Measurements from ENCODE around the gene SVOP.

The SVOP gene

DNA sequence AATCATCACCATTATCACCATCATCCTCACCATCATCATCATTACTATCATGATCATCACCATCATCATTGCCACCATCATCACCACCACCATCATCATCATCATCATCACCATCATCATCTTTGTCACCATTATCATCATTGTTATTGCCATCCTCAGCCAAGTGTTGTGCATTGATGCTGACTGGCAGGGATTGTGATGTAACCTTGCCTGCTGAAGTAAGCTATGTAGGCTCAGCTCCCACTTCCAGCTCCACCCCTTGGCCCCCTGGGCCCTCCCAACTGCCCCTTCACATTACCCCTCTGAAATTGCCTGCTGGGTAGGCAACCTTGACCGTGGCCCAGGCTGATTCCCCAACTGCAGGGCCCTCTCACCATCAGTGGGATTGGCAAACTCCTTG, 37.6 kb downstream of the SVOP start:
- no peaks in the 10 kb centered on the region for H3K36me3 ChIP-seq (ENCODE audit: low read length)
- H3K9ac ChIP-seq (ENCODE audit: low read length), result no peak overlapping the region
- TF ChIP-seq, protein P1, sequence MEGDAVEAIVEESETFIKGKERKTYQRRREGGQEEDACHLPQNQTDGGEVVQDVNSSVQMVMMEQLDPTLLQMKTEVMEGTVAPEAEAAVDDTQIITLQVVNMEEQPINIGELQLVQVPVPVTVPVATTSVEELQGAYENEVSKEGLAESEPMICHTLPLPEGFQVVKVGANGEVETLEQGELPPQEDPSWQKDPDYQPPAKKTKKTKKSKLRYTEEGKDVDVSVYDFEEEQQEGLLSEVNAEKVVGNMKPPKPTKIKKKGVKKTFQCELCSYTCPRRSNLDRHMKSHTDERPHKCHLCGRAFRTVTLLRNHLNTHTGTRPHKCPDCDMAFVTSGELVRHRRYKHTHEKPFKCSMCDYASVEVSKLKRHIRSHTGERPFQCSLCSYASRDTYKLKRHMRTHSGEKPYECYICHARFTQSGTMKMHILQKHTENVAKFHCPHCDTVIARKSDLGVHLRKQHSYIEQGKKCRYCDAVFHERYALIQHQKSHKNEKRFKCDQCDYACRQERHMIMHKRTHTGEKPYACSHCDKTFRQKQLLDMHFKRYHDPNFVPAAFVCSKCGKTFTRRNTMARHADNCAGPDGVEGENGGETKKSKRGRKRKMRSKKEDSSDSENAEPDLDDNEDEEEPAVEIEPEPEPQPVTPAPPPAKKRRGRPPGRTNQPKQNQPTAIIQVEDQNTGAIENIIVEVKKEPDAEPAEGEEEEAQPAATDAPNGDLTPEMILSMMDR (IDR thresholded peaks at IDR 0.05; ENCODE audit: insufficient read depth, low read length, poor library complexity, severe bottlenecking), result no peak
- TF ChIP-seq EZH2phosphoT487 (conservative IDR thresholded peaks at IDR 0.05; ENCODE audit: low read length), result no peak
- no peak overlapping the region for H2AFZ ChIP-seq (ENCODE audit: low read depth, low read length, severe bottlenecking)
- no peaks in the 10 kb centered on the region for H3K27me3 ChIP-seq (ENCODE audit: low read length)
- no peaks in the 10 kb centered on the region for H3F3A ChIP-seq (ENCODE audit: insufficient read depth)
- H4K20me1 ChIP-seq (ENCODE audit: low read depth, low read length), result no peaks in the 10 kb centered on the region
- no peaks in the 10 kb centered on the region for H3K9me2 ChIP-seq (replicated peaks; ENCODE audit: insufficient read depth, low read length)
- H3K9me3 ChIP-seq (ENCODE audit: insufficient read depth, low read length), result no peaks in the 10 kb centered on the region
- H3K79me2 ChIP-seq (ENCODE audit: insufficient read depth, low read length), result no peaks in the 10 kb centered on the region
- no peak overlapping the region for H3K4me3 ChIP-seq (ENCODE audit: insufficient read depth, low read length, poor library complexity, severe bottlenecking)
- no peak overlapping the region for H3K4me2 ChIP-seq (ENCODE audit: low read depth, low read length, poor library complexity, severe bottlenecking)
- H3K27ac ChIP-seq (ENCODE audit: low read depth, low read length), result no peak overlapping the region

DNA sequence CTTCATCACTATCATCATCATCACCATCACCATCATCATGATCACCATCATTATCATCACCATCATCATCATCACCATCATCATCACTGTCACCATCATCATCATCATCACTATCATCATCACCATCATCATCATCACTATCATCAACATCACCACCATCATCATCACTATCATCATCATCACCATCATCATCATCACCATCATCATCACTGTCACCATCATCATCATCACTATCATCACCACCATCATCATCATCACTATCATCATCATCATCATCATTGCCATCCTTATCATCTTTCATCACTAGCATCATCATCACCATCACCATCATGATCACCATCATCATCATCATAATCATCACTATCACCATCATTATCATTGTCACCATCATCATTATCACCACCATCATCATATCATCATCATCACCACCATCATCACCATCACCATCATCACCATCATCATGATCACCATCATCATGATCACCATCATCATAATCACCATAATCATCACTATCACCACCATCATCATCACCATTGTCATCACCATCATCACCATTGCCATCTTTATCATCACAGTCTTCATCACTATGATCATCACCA, 38.1 kb downstream of the SVOP start:
- no peaks in the 10 kb centered on the region for H3K36me3 ChIP-seq (ENCODE audit: low read length)
- no peaks in the 10 kb centered on the region for H3K9me3 ChIP-seq (ENCODE audit: insufficient read depth, low read length)
- TF ChIP-seq EZH2phosphoT487 (conservative IDR thresholded peaks at IDR 0.05; ENCODE audit: low read length), result no peak
- TF ChIP-seq, protein P1 (IDR thresholded peaks at IDR 0.05; ENCODE audit: insufficient read depth, low read length, poor library complexity, severe bottlenecking), result no peak
- H3K4me2 ChIP-seq (ENCODE audit: low read depth, low read length, poor library complexity, severe bottlenecking), result no peak overlapping the region
- no peaks in the 10 kb centered on the region for H4K20me1 ChIP-seq (ENCODE audit: low read depth, low read length)
- H3K27me3 ChIP-seq (ENCODE audit: low read length), result no peaks in the 10 kb centered on the region
- H2AFZ ChIP-seq (ENCODE audit: low read depth, low read length, severe bottlenecking), result no peak overlapping the region
- H3F3A ChIP-seq (ENCODE audit: insufficient read depth), result no peaks in the 10 kb centered on the region
- no peaks in the 10 kb centered on the region for H3K79me2 ChIP-seq (ENCODE audit: insufficient read depth, low read length)
- H3K9ac ChIP-seq (ENCODE audit: low read length), result no peak overlapping the region
- H3K4me3 ChIP-seq (ENCODE audit: insufficient read depth, low read length, poor library complexity, severe bottlenecking), result no peak overlapping the region
- H3K27ac ChIP-seq (ENCODE audit: low read depth, low read length), result no peak overlapping the region
- no peaks in the 10 kb centered on the region for H3K9me2 ChIP-seq (replicated peaks; ENCODE audit: insufficient read depth, low read length)

DNA sequence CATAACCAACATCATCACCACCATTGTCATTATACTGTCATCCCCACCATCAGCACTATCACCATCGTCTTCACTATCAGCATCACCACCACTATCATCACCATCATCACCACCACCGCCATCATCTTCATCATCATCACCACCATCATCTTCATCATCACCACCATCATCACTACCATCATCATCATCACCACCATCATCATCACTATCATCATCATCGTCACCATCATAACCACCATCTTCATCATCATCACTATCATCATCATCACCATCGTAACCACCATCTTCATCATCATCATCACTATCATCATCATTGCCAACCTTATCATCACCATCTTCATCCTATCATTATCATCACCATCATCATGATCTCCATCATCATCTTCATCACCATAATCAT, 39.0 kb downstream of the SVOP start:
- no peak overlapping the region for H3K9ac ChIP-seq (ENCODE audit: low read length)
- no peak overlapping the region for H3K4me2 ChIP-seq (ENCODE audit: low read depth, low read length, poor library complexity, severe bottlenecking)
- H3F3A ChIP-seq (ENCODE audit: insufficient read depth), result no peaks in the 10 kb centered on the region
- H3K36me3 ChIP-seq (ENCODE audit: low read length), result no peaks in the 10 kb centered on the region
- no peak overlapping the region for H3K4me3 ChIP-seq (ENCODE audit: insufficient read depth, low read length, poor library complexity, severe bottlenecking)
- H3K27ac ChIP-seq (ENCODE audit: low read depth, low read length), result no peak overlapping the region
- TF ChIP-seq EZH2phosphoT487 (conservative IDR thresholded peaks at IDR 0.05; ENCODE audit: low read length), result no peak
- TF ChIP-seq, protein P1 (IDR thresholded peaks at IDR 0.05; ENCODE audit: insufficient read depth, low read length, poor library complexity, severe bottlenecking), result no peak
- H2AFZ ChIP-seq (ENCODE audit: low read depth, low read length, severe bottlenecking), result no peak overlapping the region
- no peaks in the 10 kb centered on the region for H4K20me1 ChIP-seq (ENCODE audit: low read depth, low read length)
- H3K9me2 ChIP-seq (replicated peaks; ENCODE audit: insufficient read depth, low read length), result no peaks in the 10 kb centered on the region
- no peaks in the 10 kb centered on the region for H3K27me3 ChIP-seq (ENCODE audit: low read length)
- no peaks in the 10 kb centered on the region for H3K9me3 ChIP-seq (ENCODE audit: insufficient read depth, low read length)
- H3K79me2 ChIP-seq (ENCODE audit: insufficient read depth, low read length), result no peaks in the 10 kb centered on the region

All from SU-DHL-6 (cell line).